Activated CD4-positive, alpha-beta T cell treated with anti-CD3 and anti-CD28 coated beads, Interleukin-2, amount 50 U/mL, for 48 hours (primary cell): ENCODE measurements around the gene ASAP3.
A peak's percentile ranks its signal among the peaks of the same experiment; 100 is the strongest.

Experiments used
- DNase-seq, 2 experiments: peaks; one replicate each; pipeline ENCODE4 v3.0.0-alpha.2; 2020

ASAP3 gene

DNA sequence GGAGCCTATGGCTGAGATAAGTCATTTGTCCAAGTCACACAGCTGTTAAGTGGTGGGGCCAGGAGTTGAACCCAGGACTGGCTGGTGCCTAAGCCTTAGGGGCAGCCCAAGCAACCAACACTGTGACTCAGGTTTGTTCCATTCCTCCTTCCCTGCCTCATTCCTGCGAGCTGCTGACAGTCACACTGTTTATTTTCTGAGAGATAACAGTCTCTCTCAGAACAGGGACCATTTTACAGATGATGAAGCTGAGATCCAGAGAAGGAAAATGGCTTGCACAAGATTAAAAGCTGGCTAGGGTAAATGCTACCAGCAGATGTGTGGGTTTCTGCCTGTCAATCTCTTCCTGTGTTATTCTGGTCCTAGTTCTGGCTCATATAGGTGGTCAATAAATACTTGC is 35.1 kb downstream of the ASAP3 start:
- no peak for DNase-seq

DNA sequence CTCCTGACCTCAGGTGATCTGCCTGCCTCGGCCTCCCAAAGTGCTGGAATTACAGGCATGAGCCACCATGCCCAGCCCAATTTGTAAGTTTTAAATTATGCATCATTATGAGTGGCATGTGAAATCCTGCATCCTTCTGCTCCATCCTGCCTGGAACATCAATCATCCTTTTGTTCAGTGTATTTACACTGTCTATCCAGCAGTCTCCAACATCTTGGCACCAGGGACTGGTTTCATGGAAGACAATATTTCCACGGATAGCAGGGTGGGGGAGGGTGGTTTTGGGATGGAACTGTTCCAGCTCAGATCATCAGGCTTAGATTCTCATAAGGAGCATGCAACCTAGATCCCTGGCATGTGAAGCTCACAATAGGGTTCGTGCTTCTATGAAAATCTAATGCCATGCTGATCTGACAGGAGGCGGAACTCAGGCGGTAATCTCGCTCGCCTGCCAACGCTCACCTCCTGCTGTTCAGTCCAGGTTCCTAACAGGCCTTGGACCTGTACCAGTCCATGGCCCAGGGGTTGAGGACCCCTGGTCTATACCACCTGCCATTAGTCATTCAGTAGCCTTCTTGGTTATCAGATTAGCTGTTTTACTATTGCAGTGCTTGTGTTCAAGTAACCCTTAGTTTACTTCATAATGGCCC is 37.2 kb downstream of the ASAP3 start:
- DNase-seq = no peak

DNA sequence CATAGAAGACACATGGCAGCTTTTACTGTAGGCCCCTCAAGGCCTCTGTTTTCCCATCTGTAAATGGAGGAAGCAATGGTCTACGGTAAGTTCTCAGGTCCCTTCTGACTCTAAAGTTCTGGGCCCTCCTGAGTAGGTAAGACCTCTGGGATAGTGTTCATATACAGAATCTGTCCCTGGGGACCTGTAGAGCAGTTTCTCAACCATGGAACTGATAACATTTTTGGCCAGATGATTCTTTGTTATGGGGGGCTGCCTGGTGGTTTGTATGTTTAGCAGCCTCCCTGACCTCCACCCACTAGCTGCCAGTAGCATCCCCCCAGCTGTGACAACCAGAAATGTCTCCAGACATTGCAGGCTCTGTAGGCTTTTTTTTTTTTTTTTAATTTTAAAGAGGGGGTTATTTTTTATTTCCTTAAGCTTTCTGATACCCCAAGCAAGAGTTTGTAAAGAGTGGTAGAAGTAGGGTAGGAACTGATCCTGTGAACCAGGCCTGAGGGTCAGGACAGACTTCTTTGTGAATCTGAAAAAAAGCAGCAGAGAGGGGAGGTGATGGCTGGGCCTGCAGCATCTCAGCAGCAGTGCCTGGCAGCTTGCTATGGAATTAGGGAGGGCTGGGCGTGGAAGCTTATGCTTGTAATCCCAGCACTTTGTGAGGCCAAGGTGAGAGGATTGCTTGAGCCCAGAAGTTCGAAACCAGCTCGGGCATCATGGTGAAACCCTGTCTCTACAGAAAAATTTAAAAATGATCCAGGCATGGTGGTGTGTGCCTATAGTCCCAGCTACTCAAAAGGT is 39.2 kb downstream of the ASAP3 start:
- DNase-seq = no peak

DNA sequence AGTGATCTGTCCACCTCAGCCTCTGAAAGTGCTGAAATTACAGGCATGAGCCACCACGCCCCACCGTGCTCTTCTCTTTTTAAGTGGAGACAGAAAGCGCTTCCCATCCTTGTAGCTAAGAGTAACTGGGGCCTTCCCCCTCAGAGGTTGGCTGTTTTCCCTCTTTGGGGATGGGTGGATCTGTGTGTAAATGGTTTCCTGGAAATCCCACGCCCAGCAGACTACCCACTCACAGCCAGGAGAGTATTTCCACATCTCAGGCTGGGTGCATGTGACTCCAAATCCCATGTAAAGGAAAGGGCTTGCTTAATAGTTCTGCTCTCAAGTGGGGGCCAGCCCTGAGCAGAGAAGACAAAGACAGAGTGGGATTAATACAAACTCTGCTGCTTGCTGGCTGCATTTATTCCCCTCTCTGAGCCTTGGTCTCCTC is 39.9 kb downstream of the ASAP3 start:
- DNase-seq = no peak

DNA sequence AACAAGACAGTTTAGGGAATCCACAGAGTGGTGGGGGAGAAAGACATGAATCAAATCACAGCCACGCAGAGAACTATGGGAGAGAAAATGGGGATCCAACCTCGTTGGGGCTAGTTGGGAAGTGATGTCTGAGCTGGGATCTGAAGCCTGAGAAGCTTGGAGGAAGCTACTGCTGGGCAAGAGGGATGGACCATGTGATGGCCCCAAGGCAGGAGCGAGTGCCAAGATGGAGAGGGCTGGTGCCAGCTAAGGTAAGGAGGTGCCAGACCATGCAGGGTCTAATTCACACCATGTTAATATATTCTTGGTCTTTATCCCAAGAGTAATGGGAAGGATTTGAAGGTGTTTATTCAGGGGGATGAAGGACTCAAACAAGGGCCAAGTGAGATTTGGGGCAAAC is 41.2 kb downstream of the ASAP3 start:
- DNase-seq = no peak

DNA sequence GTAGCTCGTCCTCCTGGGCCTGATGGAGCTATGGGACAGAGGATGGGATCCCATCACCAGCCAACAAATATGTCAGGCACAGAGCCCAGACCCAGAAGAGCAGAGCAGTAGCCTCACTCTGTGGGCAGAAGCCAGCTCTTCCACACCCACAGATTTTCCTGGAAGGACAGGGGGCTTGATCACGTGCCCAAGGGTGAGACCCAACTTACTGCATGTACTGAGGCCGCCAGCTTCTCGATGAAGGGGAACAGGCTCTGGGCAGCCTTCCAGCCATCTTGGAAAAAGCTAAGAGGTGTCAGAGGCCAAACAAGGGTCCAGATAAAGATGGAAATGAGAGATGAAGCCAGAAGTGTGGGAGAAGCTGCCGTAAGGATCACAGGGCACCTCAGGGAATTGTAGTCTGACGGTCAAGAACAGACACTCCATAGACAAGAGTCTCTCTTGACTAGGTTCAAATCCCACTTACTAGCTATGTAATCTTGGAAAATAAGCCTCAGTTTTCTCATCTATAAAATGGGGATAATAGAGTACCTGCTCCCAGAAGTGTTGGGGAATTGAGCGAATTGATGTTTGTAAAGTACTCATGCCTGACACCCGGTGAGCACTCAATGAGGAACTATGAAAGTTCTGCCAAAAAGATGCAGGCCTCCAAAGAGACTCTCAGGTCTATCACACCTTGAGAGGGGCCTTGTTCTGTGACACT is 42.4 kb downstream of the ASAP3 start:
- DNase-seq = no peak

DNA sequence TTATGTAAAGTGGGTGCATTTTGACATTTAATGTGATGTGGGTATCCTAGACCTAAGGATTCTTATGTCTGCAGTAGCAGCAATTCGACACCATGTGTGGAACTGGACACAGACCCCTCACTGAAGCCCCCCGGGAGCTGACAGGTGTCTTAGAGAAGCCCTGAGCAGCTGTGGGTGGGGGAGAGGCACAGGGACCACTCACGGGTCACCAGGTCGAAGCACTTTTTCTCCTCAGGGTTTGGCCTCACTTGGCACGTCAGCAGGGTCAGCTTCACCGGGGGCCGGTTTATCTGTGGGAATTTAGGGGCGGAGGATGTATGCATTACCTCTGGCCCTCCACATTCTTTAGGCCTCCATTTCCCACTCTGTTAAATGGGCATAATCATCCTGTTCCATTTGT is 45.4 kb downstream of the ASAP3 start:
- DNase-seq = no peak

DNA sequence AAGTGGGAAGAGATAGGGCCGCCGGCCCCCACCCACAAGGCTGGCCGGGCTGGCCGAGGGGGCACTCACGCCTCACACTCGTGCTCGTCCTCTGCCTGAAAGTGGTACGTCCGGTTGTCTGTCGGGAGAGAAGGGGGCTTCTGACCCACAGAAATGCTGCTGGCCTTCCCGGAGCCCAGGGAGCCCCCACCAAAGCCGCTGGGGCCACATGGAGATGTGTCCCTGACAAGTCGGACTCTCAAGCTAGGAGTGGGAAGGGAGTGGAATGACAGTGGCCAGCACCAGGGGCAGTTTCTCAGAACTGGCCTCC is 46.7 kb downstream of the ASAP3 start:
- DNase-seq = no peak

DNA sequence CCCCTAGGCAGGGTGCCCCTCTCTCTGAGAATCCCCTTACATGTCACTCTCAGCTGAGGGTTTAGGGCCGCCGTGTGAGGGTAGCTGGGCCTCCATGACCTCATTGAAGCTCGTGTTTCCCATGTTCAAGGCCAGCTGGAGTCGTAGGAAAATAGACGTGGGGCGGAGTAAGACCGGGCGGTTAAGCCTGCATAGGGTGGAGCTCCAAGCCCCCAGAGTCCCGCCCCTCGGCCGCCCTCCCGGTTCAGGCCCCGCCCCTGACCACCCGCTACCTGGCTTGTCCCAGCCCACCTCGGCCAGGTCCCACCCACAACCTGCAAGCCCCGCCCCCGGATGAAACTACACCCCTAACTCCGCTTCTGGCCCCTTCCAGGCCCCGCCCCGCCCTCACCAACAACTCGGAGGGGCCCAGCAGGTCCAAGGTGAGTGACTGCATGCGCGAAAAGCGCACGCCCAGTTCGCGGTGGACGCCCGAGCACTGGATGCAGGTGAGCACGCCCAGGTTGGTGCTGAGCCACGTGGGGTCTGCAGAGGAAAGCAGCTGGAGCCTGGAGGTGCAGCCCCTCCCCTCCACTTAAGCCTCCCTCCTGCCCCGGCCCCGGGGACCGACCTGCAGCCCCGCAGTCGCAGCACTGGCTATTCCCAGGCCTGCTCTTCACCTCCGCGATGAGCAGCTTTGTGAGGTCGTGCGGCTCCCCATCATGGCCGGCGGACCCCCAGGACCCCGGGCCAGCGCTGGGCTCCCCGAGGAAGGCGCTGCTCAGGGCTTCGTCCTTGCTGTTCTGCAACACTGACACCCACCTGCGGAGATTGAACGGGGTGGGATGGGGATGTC is 47.2 kb downstream of the ASAP3 start:
- peak in 1 of 2 experiments; percentile 22 for DNase-seq

DNA sequence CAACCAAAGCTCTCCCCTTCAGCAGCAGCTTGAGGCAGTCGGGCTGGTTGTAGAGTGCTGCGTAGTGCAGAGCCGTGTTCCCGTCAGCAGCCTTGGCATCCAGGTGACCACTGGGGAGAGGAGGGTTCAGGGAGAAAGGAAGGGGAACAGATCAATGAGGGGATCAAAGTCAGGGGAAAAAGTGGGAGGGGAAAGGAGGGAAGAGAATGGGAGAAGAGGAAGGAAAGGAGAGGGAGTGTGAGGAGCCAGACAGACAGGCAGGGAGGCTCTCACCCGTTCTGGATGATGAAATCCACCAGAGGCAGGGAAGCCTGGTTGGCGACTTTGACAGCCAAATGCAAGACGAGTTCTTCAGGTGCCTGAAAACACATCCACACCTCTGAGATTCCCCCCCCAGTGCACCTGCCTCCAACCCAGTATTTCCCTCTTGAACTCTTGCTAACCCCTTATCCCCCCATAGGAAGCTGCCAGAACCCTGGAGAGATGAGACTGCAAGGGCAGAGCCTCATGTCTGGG is 49.7 kb downstream of the ASAP3 start:
- DNase-seq = no peak

DNA sequence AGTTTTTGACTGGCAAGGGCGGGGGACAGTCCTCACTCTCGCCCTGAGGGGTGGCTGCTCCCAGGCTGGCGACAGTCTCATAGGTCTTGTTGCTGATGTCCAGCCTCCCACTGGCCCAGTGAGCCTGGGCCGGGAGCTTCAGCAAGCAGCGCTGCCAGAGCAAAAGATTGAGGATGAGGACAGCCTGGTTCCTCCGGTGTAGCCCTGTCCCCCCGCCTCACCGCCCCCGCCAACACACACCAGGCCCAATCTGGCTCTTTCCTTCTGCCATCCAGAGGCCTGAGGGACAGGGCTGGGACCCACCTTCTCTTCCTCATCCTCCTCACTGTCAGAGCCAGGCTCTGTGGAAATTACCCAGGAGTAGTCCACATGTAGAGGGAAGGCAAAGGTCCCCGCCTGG is 50.9 kb downstream of the ASAP3 start:
- DNase-seq = no peak

DNA sequence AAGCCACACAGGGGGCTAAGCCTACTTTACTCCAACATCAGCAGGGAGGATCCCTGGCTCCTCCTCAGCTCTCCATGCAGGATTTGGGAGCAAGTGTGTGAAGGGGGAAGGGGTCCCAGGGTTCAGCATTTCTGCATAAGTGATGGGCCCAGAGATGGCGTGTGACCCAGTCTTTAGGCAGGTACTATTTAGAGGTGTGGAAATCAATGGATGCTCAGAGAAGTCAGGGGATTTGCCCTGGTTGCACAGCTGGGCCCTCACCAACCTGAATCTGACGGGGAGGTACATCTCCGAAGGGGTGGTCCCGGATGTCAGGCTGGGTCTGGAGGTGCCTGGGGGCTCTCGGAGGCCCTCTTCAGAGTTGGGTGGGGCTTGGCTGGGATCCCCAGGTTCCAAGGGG is 52.5 kb downstream of the ASAP3 start:
- no peak for DNase-seq

DNA sequence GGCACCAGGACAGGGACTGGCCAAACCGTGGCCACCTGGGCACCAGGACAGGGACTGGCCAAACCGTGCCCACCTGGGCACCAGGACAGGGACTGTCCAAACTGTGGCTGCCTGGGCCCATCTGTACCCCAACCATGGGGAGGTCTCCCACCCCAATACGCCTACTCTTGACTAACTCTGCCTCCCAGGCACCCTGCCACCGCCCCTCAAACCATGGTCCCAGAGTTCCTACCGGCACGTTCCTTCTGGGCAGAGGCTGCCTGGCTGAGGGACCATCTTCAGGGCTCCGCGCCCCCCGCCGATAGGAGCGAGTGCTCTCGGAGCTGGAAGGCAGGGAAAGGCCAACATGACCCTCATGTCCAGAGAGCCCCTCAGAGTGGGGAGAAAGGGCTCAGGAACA is 53.2 kb downstream of the ASAP3 start:
- DNase-seq = no peak

DNA sequence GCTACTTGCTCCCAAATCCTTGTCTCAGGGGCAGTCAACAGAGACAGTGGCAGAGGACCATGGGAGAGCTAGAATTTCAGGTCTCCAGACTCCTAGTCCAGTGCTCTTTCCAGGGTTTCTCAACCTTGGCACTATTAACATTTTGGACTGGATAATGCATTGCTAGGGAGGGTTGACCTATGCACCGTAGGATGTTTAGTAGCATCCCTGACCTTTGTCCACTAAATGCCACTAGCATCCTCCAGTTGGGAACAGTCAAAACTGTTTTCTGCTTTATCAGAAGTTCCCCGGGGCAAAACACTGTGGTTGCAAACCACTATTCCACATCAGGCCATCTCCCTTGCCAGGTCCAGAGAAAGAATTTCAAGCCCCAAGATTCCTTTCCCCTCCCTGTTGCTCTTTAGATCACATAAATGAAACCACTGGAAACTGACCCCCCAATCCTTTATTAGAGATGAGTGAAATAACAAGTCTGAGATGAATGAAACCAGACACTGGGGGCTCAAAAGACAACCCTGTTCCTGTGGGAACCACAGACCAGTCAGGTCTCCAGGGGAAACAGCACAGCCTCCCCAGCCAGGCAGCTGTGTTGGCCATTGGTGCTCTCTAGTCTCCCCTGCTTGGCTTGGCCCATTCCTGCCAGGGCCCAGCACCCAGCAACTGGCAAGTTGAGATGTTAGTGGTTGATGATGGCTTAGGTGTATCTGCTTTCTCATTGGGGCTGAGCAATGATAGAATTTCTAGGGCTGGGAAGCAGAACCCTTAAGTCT is 55.7 kb downstream of the ASAP3 start:
- no peak for DNase-seq

DNA sequence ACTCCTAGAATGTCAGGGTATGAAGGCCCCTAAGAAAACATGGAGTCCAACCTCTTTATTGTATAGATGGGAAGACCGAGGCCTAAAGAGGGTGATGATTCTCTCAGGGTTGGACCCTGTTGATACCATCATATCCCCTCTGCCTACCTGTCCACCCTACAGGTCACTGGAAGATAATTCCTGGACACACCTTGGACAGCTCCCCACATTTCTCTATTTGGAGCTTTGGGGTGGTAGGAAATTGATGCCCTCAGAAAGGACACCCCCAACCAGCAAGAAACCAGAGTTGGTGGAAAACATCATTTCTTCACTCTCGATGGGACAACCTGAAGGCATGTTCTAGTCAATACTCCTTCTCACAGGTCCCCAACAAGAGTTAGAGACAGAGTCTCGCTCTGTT is 56.4 kb downstream of the ASAP3 start:
- no peak for DNase-seq

DNA sequence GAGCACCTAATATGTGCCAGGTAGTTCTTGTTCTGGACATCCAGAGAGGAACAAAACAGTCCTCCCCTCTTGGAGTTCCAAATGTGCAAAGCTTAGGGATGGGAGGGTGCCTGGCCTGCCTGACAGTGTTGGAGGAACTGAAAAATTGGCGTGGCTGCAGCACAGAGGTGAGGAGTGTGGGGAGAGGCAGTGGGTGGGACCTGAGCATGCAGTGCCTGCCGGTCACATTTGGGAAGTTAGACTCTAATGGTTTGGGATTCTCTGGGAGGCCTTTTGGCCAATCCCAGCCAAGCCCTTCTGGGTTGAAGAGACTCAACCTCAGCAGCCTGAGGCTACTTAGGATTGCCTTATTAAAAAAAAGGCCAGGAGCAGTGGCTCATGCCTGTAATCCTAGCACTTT is 57.2 kb downstream of the ASAP3 start:
- DNase-seq = no peak

DNA sequence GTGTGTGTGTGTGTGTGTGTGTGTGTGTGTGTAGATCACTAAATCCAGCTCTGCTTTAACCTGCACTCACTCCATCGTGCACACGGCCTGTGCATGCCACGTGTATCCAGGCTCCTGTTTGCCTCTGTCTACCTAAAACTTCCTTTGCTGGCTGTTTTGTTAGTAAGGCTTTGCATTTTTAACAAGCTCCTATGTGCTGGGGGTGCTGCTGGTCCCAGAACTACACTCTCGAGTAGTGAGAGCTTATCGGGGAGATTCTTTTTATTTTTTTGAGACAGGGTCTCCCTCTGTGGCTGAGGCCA is 58.8 kb downstream of the ASAP3 start:
- no peak for DNase-seq

DNA sequence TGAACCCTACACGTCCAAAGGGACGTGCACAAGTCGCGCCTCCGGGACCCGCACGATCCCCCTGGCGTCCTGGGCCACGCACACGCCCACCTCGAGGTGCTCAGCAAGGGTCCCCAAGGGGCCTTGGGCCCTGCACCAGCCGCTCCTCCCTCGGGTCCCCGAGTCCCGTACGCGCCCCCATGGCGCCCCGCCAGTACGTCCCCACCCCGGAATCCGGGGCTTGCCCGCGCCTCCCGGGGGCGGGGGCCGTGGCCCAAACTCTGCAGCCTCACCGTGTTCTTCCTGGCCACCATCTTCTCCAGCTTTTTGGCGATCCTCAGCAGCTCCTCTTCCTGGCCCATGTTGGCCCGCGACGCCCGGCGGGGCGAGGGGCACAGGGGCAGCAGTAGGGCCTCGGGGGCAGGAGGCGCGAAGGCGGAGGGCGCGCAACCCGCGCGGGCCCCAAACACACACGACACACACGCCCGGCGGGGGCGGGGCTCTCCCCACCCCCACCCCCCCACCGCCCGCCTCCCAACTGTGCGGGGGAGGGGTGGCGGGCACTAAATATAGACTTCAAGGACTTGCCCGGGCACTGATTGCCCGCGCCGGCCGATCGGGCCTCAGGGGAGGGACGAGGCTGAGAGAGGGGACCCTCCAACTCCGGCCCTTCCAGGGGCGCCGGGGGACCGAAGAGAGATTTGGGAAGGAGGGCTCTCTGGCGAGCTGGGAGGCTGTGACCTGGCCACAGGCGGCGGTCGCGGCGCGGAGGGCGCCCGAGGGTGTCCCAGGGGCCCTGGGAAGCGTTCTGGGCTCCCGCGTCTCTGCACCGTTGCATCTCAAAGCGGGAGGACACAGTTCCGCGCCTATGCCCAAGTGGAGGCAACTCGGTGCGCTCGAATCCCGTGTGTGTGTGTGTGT is 59.4 kb downstream of the ASAP3 start, which contains the start of gene TCEA3:
Gene TCEA3, minus strand, starts transcription at position 456 of the 900 bp plus-strand sequence. Its CDS starts 115 bp downstream, at position 341.
- peak; percentile 23 to 25 for DNase-seq

DNA sequence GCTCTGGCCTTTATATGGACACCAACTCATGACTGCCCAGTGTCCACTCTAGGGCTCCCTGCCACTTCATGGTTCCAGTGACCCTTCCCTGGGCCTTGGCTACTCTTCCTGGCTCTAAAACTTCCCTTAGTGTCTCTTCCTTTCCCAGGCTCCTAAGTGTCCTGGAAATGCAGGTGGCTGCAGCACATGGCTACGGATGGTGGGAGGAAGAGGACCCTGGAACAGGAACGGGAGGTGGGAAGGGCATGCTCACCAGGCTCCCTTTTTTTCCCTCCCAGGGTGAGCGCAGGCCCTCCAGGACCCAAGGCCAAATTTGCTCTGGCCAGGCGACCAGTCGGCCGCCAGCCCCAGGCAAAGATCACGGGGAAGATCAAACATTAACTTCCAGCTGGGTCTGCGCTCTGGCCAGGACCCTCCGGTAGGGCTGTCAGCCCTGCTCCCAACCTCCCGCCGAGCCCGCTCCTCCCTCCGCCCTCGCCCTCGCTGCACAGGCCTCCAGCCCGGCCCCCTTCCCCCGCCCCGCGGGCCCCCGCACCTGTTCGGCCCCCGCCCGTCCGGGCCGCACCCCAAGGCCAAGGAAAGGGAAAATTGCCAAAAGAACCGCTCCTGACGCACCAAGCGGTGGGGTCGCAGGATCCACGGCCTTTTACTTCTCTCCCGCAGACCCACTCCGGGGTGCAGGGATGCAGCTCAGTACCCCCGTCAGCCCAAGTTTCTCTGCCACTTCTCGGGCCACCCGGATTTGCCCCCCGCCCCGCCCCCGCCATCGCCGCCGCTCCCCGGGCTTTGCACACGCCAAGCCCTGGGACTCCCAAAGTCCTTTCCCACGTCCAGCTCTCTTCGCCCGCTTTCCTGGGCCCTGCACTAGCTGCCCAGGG is 60.3 kb downstream of the ASAP3 start:
- DNase-seq = peak in 1 of 2 experiments; percentile 9

DNA sequence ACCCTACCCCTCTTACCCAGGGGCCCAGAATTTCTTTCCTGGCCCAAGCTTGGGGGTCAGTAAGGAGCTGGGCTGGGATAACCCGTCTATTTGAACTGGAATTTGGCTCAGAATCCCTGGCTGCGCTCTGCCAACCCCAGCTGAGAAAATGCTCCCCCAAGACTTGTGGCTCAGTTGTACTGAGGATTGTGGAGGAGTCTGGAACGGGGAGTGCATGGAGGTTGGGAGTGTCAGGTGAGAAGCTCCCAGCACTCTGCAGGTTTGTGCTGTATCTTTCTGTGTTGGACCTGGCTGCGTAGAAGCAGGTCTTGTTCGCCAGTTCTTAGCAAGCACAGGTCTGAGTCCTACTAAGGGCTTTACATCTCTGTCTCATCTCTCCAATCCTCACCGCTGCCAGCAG is 61.0 kb downstream of the ASAP3 start:
- DNase-seq = no peak
